HG02678 (cell line): Measurements from ENCODE around the gene GABRR3.

Experiments
- ATAC-seq: cut with Tn5 transposase; IDR thresholded peaks from one replicate; pipeline ENCODE4 v1.9.1; 2021; ENCODE audit warnings: mild to moderate bottlenecking, moderate library complexity; ENCODE audit not compliant: unreplicated experiment

The GABRR3 gene

GRCh38 chr3:97992547-97993173 is 42.5 kb downstream of the GABRR3 start:
- ATAC-seq: no peak

- peak; percentile 52 for ATAC-seq
These were observed 43.8 kb downstream of the GABRR3 start for GRCh38 chr3:97991293-97991682.

- no peak for ATAC-seq
These were observed 44.4 kb downstream of the GABRR3 start for GRCh38 chr3:97990624-97991292.

- no peak for ATAC-seq
These were observed 46.1 kb downstream of the GABRR3 start for GRCh38 chr3:97988784-97989568.

- ATAC-seq: no peak
These were observed 47.8 kb downstream of the GABRR3 start for GRCh38 chr3:97987306-97987705.

GRCh38 chr3:97983933-97984491 is 51.1 kb downstream of the GABRR3 start:
- no peak for ATAC-seq

- no peak for ATAC-seq
These were observed 53.2 kb downstream of the GABRR3 start for GRCh38 chr3:97981886-97982285.

- no peak for ATAC-seq
These were observed 55.5 kb downstream of the GABRR3 start for GRCh38 chr3:97979610-97980009.

GRCh38 chr3:97975466-97975865 is 59.6 kb downstream of the GABRR3 start:
- no peak for ATAC-seq

GRCh38 chr3:97974996-97975395 is 60.1 kb downstream of the GABRR3 start:
- ATAC-seq: no peak

- ATAC-seq: no peak
These were observed 62.1 kb downstream of the GABRR3 start for GRCh38 chr3:97972976-97973375.

GRCh38 chr3:97971679-97972567 is 63.2 kb downstream of the GABRR3 start, which contains the start of gene RIOX2:
Gene RIOX2 (minus strand): TSS chr3:97972431. CDS start chr3:97967593, 4,838 bp downstream.
- ATAC-seq: peak; percentile 90

- no peak for ATAC-seq
These were observed 64.0 kb downstream of the GABRR3 start for GRCh38 chr3:97970956-97971620.

- ATAC-seq: no peak
These were observed 65.0 kb downstream of the GABRR3 start for GRCh38 chr3:97970156-97970555.

GRCh38 chr3:97969541-97969940 is 65.6 kb downstream of the GABRR3 start:
- no peak for ATAC-seq

GRCh38 chr3:97968376-97968775 is 66.7 kb downstream of the GABRR3 start:
- ATAC-seq: no peak

- ATAC-seq: no peak
These were observed 67.1 kb downstream of the GABRR3 start for GRCh38 chr3:97967966-97968365.

- ATAC-seq: no peak
These were observed 73.9 kb downstream of the GABRR3 start for GRCh38 chr3:97960993-97961766.

GRCh38 chr3:97960551-97960950 is 74.6 kb downstream of the GABRR3 start:
- ATAC-seq: no peak
